ENCODE results near the gene MAD1L1.

Gene MAD1L1

DNA sequence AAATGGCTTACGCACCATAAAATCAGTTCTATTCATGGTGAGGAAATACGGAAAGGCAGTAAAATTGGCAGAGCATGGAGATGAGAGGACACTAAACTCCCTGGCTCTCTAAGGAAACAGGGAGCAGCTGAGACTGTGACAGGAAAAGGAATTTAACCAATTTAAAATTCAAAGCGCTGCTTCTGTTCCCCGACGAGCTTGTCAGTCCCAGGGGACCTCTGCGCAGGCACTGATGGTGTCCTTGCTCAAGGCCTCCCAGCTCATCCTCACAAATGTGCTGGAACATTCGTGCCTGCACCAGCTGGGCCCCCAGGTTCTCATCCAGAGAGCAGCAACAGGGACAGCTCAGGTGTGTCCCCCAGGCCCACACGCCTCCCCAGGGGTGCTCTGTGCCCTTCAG lies 101.4 kb downstream of the MAD1L1 start:
- DNase-seq = no peak

DNA sequence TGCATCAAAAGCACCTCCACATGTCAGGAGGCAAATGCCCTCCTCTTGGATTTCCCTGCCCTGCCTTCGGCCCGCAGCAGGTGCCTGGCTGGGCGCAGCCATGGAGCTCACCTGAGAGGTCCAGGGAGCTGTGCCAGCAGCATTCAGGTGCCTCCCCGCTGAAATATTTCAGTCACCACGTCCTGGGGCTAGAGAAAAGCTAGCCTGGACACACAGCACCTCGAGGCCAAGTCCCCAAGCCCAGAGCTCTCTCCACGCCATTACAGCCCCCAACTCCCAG lies 102.7 kb downstream of the MAD1L1 start:
- no peak for DNase-seq

GRCh38 chr7:2129323-2130095 lies 103.2 kb downstream of the MAD1L1 start:
- no peak for DNase-seq

DNA sequence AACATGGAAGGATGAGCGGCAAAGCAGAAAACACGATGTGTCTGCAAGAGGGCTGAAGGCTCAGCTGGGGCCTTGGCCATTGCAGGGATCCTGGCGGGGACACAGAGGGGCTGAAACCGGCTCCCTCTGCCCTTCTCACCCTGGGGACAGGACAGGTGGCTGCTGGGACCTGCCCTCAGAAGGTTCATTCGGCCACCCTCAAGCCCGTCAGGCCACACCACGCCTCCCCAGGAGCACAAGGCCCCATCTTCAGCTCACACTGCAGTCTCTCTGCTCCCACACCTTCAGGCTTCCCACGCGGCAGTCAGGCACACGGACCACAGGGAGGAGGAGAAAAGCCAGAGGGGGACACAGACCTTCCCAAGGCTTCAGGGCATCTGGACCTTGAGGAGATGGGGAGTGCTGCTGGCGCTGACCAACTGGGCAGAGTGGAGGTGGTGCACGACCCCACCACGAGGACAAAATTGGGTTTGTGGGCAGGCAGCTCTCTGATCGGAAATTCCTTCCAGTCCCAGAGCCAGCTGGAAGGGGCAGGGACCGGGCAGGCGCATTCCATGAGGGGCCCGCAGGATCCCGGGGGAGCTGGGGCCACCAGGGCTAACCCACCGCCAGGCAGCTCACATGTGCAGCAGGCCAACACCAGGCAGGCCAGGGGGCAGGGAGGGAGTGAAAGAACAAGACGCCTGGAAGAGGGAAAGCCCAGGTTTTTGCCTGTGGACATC lies 104.0 kb downstream of the MAD1L1 start:
- DNase-seq = no peak

DNA sequence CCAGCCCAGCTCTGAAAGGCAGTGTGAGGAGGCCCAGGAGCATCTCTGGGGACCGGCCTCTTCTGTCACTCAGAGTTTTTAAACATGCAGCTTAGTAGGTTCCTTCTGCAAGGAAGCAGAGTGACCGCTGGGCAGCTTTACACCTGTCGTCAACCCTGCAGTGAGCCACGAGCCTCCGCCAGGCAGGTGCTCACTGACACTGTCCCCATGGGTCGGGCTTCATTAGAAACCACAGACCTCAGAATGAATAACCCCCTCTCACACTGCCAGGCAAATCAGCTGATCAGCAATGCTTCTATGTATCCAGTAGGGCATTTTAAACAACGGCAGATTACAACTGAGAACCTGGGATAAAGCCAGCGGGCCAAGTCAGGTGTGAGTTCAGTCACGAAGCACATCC lies 106.1 kb downstream of the MAD1L1 start:
- no peak for DNase-seq

DNA sequence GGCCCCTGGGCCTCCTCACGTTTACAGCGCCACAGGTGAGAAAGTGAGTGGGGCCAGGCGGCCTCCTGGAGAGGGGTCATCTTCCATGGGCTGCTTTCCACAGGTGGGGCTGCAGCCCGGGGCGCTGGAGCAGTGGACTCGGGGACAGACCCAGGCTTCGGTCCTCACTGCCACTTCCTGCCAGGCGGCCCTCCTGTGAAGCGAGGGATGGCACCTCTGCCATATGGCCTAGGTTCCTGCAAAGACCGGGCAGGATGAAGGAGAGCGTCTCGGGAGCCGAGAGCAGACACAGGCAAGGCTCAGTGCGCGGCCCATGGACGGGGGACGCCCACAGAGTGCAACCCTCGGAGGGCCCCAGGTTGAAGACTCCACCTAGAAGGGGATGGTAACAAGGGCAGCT lies 106.8 kb downstream of the MAD1L1 start:
- no peak for DNase-seq

- no peak for DNase-seq
Measured at GRCh38 chr7:2124604-2125345, 108.0 kb downstream of the MAD1L1 start.

DNA sequence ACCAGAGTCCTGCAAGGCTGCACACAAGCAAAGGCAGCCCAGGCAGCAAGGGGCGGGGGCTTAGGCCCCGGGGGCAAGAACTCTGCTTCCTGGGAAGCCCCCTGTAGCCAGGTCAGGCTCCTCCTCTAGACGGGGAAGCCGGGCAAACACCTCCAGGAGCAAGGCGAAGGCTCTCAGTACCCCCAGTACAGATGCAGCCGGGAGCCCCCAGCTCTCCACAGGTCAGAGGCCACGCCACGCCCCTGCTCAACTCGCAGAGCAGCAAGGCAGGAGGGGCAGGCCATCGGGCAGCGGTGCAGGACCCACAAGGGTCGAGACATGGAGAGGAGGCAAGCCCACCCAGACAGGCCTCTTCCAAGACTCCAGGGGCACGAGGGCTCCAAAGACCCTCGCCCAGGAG lies 108.8 kb downstream of the MAD1L1 start:
- DNase-seq = no peak

GRCh38 chr7:2123360-2123759 lies 109.4 kb downstream of the MAD1L1 start:
- no peak for DNase-seq

DNA sequence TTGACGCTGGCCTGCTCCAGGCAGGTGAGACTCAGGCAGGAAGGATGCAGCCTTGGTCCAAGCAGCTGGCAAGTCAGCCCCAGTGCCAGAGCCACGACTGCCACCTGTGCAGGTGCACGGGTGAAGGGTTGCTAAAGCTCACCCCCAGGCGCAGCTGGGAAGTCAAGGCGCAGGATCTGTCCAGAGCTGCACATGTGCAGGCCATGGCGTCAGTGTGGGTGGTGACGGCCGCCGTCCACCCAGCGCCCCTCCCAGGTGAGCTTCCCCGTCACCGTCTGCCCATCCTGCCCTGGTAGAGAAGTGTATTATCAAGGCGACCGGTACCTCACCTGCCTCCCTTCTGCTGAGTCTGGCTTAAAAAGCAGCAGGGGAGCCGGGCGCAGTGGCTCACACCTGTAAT lies 110.1 kb downstream of the MAD1L1 start:
- no peak for DNase-seq

GRCh38 chr7:2120841-2121830 lies 111.6 kb downstream of the MAD1L1 start:
- no peak for DNase-seq

GRCh38 chr7:2120251-2120660 lies 112.5 kb downstream of the MAD1L1 start:
- DNase-seq = no peak

DNA sequence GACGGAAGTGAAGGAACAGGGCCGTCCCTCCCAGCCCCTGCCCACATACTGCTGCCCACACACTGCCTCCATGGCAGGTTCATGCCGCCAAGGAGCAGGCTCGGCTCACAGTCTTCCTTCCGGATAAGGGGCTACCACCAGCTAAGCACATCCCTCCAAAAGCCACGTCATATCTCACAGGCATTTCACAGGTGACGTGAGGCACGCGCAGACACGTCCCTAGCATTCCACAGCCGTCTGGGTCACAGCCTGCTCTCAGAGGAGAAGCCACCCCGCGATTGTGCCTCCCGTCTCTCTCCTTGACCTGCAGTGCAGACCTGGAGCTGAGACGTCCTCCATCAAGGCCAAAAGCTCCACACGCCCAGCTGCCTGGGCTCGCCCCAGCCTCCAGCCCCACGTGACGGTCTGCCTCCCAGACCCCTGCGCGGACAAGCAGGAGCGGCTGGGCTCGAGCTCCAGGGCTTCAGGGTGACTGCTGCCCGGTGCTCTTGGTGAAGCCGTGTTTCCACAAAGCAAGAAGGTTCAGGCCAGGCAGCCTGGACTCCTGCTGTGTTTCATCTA lies 114.0 kb downstream of the MAD1L1 start:
- DNase-seq = no peak

DNA sequence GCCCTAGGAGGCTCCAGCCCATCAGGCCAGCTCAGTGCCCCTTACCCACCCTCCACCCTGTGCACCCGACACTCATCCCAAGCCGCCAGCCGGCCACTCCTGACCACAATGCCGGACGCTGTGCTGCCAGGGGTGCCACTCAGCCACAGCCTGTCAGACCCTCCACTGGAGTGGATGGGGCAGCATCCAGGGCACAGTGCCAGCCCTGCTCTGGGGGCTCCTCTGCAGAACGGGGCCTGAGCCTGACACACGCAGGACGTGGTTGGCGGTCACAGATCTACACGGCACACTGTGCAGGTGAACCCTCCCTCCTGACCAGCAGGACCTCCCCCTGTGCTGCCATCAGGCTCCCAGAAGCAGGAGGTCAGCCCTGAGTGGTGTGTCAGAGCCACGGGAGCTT lies 114.7 kb downstream of the MAD1L1 start:
- DNase-seq = no peak

DNA sequence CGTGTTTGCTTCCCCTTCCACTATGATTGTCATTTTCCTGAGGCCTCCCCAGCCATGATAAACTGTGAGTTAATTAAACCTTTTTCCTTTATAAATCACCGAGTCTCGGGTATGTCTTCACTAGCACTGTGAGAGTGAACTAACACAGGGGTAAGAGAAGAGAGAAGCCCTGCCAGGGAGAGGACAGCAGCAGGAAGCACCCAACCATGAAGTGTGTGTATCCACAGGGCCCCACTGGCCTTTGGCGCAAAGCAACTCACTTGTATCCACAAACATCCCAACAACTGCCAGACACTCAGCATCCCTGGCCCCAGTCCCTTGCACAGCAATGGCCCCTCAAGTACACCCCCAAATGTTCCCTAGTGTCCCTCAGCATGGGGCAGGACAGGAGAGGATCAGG lies 115.1 kb downstream of the MAD1L1 start:
- DNase-seq = no peak

DNA sequence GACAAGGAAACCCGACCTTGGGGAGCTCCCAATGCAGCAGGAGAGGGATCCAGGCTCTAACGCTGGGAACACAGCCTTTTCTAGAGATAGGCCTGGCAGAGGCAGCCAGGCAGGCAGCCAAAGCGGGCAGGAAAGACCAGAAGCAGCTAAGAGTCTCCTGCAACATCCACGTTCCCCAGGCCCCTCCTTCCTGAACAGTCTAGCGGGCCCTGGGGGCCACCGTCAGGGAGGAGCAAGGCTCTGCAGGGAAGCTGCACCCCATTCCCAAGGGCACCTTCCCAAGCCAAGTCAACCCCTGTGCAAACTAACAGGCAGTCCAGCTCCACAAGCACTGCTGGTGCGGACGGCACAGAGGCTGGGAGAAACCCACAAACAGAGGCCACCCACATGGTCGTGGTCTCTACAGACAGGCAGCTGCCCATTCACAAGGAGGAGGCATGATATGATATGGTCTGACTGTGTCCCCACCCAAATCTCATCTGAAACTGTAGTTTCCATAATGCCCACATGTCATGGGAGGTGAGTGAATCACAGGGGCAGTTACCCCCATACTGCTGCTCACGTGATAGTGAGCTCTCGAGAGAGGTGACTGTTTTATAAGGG lies 115.7 kb downstream of the MAD1L1 start:
- no peak for DNase-seq

DNA sequence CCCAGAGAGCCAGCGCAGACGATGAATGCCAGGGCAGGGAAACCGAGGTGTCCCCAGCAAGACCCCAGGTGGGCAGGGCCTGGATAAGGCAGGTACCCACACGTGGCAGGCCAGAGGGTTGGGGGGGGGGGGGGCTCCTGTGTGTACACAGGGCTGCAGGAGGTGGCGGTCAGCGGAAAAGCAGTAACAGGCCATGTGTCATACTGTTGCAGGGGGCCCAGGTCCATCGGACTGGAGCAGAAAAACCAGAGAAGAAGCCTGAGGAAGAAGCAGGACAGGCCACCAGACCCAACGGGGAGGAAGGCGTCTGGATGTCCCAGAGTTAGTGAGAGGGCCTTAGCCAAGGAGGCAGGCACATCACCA lies 116.3 kb downstream of the MAD1L1 start:
- no peak for DNase-seq

DNA sequence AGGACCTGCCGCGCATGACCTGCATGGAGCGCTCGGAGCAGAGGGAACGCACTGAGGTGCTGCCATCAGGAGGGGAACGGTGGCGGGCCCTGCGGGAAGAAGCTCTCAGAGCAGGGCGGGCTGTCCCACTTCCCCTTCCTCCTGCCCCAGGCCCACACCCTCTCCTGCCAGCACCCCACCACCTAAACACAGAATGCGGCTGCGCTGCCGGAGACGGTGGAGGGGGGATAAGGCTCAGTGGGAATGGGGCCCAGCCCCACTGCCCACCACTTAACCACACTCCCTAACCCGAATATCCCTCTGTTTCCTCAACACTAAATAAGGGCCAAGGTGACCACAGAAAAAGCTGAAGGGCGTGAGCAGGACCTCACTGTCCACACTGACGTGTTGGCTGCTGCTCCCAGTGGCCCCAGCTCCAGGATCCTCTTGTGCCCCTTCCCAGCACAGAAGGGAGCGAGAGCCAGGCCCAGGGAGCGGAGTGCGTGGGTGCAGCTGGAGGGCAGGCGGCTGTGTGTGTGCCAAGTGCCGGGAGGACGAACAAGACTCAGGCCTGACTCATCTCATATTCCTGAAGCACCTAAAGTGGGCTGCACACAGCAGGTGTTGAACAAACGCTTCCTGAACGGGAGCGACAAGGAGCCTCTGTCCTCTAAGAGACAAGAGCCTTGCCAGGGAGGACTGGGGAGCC lies 116.8 kb downstream of the MAD1L1 start:
- DNase-seq = no peak

- DNase-seq = no peak
Measured at GRCh38 chr7:2114926-2115759, 117.6 kb downstream of the MAD1L1 start.

DNA sequence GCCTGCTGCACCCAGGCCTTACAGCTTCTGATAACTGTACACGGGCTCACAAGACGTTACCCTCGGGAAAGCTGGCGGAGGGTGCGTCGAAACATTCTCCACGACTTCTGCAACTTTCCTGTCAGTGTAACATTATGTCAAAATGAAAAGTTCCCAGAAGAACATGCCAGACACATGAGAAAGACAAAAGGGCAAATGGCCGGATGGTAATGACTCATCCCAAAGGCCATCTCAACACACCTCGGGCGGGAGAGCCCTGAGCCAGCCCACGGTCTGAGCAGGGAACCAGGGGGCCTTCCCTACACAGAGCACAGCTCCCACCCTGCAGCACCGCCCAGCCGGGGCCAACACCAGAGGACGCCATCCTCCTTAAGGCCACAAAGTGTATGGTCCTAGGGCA lies 118.7 kb downstream of the MAD1L1 start:
- DNase-seq = no peak

Measured in SIG-M5 (cell line).